Prostate gland (tissue), 2 donors: Measurements from ENCODE around the gene CFHR5. TPM values are rescaled to one million over a fixed set of nuclear protein-coding genes. Genes with fewer than 3 reads are reported as not detected.
"Not testable (repeated sequence)": the region's sequence is repeated elsewhere in the genome, so short reads cannot be mapped to it uniquely, and the experiment has no call there.

ENCODE experiments used
- DNase-seq: peaks from one replicate; pipeline ENCODE4 v3.0.0-alpha.2; 2019; ENCODE audit warnings: low spot score
- H3K27ac ChIP-seq, 2 donors: fragments of 200-600 bp; sonication (generic); 2 replicates each; pipeline ENCODE4 v1.5.1; 2017 to 2019
- H3K27me3 ChIP-seq: fragments of 200-600 bp; sonication (generic); replicated peaks from 2 replicates; pipeline ENCODE4 v1.5.1; 2019; ENCODE audit not compliant: insufficient read depth
- H3K36me3 ChIP-seq, 2 donors: fragments of 200-600 bp; sonication (generic); 1 replicate in 1 of 2; 2 replicates in 1 of 2; pipeline versions ENCODE4 v1.5.1 to v1.8.1; 2017 to 2019
- H3K4me1 ChIP-seq: fragments of 200-600 bp; sonication (generic); replicated peaks from 2 replicates; pipeline ENCODE4 v1.5.1; 2019
- H3K4me3 ChIP-seq, 2 donors: fragments of 200-600 bp; sonication (generic); 2 replicates each; pipeline ENCODE4 v1.5.1; 2017 to 2019
- H3K9me3 ChIP-seq: fragments of 200-600 bp; sonication (generic); 2 replicates; pipeline ENCODE4 v1.5.1; 2017
- POLR2A ChIP-seq: fragments of 450-650 bp; IDR thresholded peaks from one replicate; pipeline ENCODE4 v1.6.1; 2016; ENCODE audit warnings: antibody characterized with exemption, mild to moderate bottlenecking
- POLR2AphosphoS5 ChIP-seq: sonication (generic); formaldehyde crosslinking; IDR thresholded peaks from one replicate; pipeline ENCODE4 v1.6.1; 2017; ENCODE audit warnings: antibody characterized with exemption
- WGBS: methylation state at CpG from one replicate; pipeline ENCODE4 v1.1.5; 2018; 5-methylcytosine and 5-hydroxymethylcytosine counted together
- intact Hi-C: fragments of 100-400 bp; cut with DNase I; formaldehyde crosslinking; loops from one replicate; pipeline ENCODE4 v1.14.2; 2022
- total RNA-seq, 2 donors: library from RNA; depleted of rRNA; stranded (reverse); fragments of >200 nt; gene quantifications; one replicate each; pipeline ENCODE4 v1.1.0, GENCODE V29; 2016
- TF ChIP-seq, protein P1 (sequence below), 4 experiments: fragments of 200-600 bp in 2 of 4; fragments of 450-650 bp in 2 of 4; sonication (generic) in 2 of 4; IDR thresholded peaks; 1 replicate in 3 of 4; 2 replicates in 1 of 4; pipeline ENCODE4 v1.5.1; 2016 to 2019; ENCODE audit warnings: antibody characterized with exemption in 4 of 4, mild to moderate bottlenecking in 2 of 4, moderate library complexity in 2 of 4

CFHR5 gene
- total RNA-seq, 2 donors from 2014 or later = not detected

DNA sequence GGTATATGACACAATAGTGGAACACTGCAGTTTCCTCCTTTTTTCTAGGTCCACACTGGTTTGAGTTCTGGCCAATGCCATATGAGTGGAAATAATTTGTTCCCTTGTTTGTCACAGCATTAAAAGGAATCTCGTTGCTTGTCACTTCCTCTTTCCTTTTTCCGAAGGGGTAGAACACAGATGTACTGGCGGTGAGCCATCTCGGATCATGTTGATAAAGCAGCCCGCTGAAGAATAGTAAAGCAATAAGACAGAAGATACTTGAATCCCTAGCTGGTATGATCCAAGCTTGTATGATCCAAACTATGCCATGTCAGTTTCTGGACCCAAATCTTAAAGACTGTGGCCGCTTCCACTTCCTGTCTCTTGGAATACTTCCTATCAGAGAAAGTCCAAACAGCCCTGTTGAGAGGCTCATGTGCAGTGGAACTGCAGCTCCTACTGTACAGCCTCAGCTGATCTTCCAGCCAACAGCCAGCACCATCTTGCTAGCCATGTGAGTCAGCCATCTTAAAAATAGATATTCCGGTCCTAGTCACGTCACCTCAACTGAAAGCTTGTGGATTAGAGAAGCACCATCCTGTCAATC is 40.3 kb downstream of the CFHR5 start:
- H3K27me3 ChIP-seq = no peaks in the 10 kb centered on the region
- no peak overlapping the region for H3K4me3 ChIP-seq
- no peak for TF ChIP-seq POLR2A
- TF ChIP-seq POLR2AphosphoS5 = no peak
- TF ChIP-seq, protein P1, sequence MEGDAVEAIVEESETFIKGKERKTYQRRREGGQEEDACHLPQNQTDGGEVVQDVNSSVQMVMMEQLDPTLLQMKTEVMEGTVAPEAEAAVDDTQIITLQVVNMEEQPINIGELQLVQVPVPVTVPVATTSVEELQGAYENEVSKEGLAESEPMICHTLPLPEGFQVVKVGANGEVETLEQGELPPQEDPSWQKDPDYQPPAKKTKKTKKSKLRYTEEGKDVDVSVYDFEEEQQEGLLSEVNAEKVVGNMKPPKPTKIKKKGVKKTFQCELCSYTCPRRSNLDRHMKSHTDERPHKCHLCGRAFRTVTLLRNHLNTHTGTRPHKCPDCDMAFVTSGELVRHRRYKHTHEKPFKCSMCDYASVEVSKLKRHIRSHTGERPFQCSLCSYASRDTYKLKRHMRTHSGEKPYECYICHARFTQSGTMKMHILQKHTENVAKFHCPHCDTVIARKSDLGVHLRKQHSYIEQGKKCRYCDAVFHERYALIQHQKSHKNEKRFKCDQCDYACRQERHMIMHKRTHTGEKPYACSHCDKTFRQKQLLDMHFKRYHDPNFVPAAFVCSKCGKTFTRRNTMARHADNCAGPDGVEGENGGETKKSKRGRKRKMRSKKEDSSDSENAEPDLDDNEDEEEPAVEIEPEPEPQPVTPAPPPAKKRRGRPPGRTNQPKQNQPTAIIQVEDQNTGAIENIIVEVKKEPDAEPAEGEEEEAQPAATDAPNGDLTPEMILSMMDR (IDR thresholded peaks at IDR 0.05) = no peak
- intact Hi-C loops = no loop called here
- WGBS = 80% methylated on average over 8 of the region's 8 CpGs
- H3K27ac ChIP-seq = no peak overlapping the region
- no peaks in the 10 kb centered on the region for H3K4me1 ChIP-seq
- H3K9me3 ChIP-seq = no peaks in the 10 kb centered on the region
- no peaks in the 10 kb centered on the region for H3K36me3 ChIP-seq
- no peak for DNase-seq

DNA sequence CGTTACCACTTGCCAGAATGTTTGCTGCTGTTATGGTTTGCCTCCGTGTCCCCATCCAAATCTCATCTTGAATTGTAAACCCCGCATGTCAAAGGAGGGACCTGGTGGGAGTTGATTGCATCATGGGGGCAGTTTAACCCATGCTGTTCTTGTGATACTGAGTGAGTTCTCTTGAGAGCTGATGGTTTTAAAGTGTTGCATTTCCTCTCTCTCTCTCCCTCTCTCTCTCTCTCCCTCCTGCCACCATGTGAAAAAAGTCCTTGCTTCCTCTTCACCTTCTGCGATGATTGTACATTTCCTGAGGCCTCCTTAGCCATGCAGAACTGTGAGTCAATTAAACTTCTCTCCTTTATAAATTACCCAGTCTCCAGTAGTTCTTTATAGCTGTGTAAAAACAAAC is 44.4 kb downstream of the CFHR5 start:
- Histone ChIP-seq H3K27ac (no peak overlapping the region), H3K9me3 (no peaks in the 10 kb centered on the region), H3K4me3 (no peak overlapping the region), H3K4me1 (no peaks in the 10 kb centered on the region), H3K36me3 (no peaks in the 10 kb centered on the region), H3K27me3 (no peaks in the 10 kb centered on the region)
- TF ChIP-seq POLR2A (no peak), POLR2AphosphoS5 (no peak)
- TF ChIP-seq, protein P1 (IDR thresholded peaks at IDR 0.05) = no peak
- intact Hi-C loops = no loop called here
- WGBS = 47% methylated on average over 4 of the region's 4 CpGs
- no peak for DNase-seq

DNA sequence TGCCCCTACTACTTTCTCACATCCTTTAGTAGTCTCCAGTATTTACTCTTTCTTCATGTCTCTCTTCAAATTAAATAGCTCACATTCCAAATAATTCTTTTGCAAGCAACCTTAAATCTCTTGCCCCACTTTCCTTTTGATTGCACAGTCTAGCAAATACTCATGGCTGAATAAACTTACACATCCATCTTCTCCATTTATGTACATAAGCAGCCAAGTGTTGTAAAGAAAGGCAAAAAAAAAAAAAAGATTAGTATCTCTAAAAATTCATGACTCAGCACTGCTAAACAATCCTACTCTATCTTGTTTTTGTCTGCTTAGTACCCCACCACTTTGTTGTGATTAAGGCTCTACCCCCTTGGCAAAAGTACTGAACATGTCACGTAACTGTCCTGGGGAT is 47.1 kb downstream of the CFHR5 start:
- intact Hi-C loops = no loop called here
- Histone ChIP-seq H3K4me3 (no peak overlapping the region), H3K36me3 (no peaks in the 10 kb centered on the region), H3K27me3 (no peaks in the 10 kb centered on the region), H3K4me1 (no peaks in the 10 kb centered on the region), H3K27ac (no peak overlapping the region), H3K9me3 (no peaks in the 10 kb centered on the region)
- TF ChIP-seq POLR2AphosphoS5 (no peak), POLR2A (no peak)
- TF ChIP-seq, protein P1 (IDR thresholded peaks at IDR 0.05) = no peak
- 51% methylated on average over 1 of the region's 1 CpG for WGBS
- no peak for DNase-seq

DNA sequence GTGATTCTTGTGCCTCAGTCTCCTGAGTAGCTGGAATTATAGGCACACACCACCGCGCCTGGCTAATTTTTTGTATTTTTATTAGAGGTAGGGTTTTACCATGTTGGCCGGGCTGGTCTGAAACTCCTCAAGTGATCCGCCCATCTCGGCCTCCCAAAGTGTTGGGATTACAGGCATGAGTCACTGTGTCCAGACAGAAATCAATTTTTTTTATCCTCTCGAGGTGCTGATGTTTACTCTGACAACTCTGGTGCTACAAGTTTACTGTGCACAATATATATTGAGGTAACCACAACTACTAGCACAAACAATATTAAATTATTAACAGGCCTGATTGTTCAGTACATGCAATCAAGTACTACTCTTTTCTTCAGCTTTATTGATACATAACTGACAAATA is 50.0 kb downstream of the CFHR5 start:
- Histone ChIP-seq H3K27ac (no peak overlapping the region), H3K9me3 (no peaks in the 10 kb centered on the region), H3K36me3 (no peaks in the 10 kb centered on the region), H3K4me1 (no peaks in the 10 kb centered on the region), H3K27me3 (no peaks in the 10 kb centered on the region), H3K4me3 (no peak overlapping the region)
- WGBS = 49% methylated on average over 6 of the region's 6 CpGs
- no peak for TF ChIP-seq POLR2AphosphoS5
- TF ChIP-seq, protein P1 (IDR thresholded peaks at IDR 0.05) = no peak
- no peak for TF ChIP-seq POLR2A
- intact Hi-C loops = no loop called here
- DNase-seq = no peak

DNA sequence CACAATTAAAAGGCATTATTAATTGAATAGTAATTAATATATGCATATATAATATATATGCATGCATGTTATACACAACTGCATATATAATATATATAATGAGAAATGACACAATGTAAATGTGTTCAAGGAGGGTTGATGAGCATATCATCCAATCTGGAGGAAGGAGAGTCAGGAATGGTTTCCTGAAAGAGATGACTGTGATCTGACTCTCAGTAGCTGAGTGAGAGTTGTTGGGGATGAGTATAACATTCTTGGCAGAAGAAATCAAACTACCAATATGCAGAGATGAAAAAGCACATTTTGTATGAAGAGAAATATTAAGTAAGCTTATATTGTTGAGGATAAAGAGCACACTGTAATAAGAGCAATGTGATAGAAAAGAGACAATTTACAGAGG is 52.4 kb downstream of the CFHR5 start:
- TF ChIP-seq POLR2A (no peak), POLR2AphosphoS5 (no peak)
- TF ChIP-seq, protein P1 (IDR thresholded peaks at IDR 0.05) = no peak

DNA sequence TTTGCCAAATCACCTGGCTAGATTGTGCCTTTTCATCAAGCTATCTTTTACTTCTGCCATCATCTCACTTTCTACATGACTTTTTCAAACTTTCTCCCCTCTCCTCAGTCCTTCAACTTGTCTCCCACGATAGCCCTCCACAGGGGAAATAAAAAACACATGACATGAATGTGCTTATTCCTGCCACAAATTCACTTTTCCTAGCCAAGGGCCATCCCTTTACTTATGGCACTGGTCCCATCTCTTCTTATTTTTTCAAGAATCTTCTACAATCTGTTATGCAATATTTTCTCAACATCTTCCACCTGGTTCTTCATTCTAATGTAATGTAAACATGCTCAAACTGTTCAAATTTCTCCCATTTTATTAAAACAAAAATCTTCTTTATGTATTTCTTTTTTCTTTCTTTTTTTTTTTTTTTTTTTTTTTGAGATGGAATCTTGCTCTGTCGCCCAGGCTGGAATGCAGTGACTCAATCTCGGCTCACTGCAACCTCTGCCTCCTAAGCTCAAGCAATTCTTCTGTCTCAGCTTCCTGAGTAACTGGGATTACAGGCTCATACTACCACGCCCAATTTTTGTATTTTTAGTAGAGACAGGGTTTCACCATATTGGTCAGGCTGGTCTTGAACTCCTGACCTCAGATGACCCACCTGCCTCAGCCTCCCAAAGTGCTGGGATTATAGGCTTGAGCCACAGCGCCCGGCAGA is 57.4 kb downstream of the CFHR5 start:
- intact Hi-C loops, H3K4me3 ChIP-seq, H3K36me3 ChIP-seq, H3K27me3 ChIP-seq, DNase-seq, H3K27ac ChIP-seq, H3K4me1 ChIP-seq, H3K9me3 ChIP-seq: not testable (repeated sequence)
- WGBS = 68% methylated on average over 6 of the region's 6 CpGs

More for the DNA sequence above, 52.4 kb downstream of the CFHR5 start:
- no peaks in the 10 kb centered on the region for H3K27me3 ChIP-seq
- H3K36me3 ChIP-seq = no peaks in the 10 kb centered on the region
- no peaks in the 10 kb centered on the region for H3K4me1 ChIP-seq
- H3K27ac ChIP-seq = no peak overlapping the region
- intact Hi-C loops = no loop called here
- DNase-seq = no peak
- no peak overlapping the region for H3K4me3 ChIP-seq
- no peaks in the 10 kb centered on the region for H3K9me3 ChIP-seq
